ENCODE measurements around the gene HIVEP2.

GRCh38 chr6:142881290-142881689 lies 63.7 kb downstream of the HIVEP2 start:
- TF ChIP-seq POLR2A (IDR thresholded peaks at IDR 0.05), result no peak
- TF ChIP-seq, protein P1, sequence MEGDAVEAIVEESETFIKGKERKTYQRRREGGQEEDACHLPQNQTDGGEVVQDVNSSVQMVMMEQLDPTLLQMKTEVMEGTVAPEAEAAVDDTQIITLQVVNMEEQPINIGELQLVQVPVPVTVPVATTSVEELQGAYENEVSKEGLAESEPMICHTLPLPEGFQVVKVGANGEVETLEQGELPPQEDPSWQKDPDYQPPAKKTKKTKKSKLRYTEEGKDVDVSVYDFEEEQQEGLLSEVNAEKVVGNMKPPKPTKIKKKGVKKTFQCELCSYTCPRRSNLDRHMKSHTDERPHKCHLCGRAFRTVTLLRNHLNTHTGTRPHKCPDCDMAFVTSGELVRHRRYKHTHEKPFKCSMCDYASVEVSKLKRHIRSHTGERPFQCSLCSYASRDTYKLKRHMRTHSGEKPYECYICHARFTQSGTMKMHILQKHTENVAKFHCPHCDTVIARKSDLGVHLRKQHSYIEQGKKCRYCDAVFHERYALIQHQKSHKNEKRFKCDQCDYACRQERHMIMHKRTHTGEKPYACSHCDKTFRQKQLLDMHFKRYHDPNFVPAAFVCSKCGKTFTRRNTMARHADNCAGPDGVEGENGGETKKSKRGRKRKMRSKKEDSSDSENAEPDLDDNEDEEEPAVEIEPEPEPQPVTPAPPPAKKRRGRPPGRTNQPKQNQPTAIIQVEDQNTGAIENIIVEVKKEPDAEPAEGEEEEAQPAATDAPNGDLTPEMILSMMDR (IDR thresholded peaks at IDR 0.05), result no peak

Data from lower leg skin (tissue), 3 donors.